GM12874 (cell line): ENCODE measurements around the gene CCDC181.

Experiments
- TF ChIP-seq, protein P1 (sequence below): IDR thresholded peaks from 2 replicates; pipeline ENCODE4 v1.5.1; 2011; ENCODE audit warnings: low read depth, mild to moderate bottlenecking, control low read depth, low read length, moderate library complexity; ENCODE audit not compliant: insufficient read depth

The CCDC181 gene

GRCh38 chr1:169427081-169427641 lies at the start of gene CCDC181:
CCDC181 (minus strand) TSS chr1:169427474; CDS start chr1:169424927, 2,547 bp downstream.
- TF ChIP-seq, protein P1, sequence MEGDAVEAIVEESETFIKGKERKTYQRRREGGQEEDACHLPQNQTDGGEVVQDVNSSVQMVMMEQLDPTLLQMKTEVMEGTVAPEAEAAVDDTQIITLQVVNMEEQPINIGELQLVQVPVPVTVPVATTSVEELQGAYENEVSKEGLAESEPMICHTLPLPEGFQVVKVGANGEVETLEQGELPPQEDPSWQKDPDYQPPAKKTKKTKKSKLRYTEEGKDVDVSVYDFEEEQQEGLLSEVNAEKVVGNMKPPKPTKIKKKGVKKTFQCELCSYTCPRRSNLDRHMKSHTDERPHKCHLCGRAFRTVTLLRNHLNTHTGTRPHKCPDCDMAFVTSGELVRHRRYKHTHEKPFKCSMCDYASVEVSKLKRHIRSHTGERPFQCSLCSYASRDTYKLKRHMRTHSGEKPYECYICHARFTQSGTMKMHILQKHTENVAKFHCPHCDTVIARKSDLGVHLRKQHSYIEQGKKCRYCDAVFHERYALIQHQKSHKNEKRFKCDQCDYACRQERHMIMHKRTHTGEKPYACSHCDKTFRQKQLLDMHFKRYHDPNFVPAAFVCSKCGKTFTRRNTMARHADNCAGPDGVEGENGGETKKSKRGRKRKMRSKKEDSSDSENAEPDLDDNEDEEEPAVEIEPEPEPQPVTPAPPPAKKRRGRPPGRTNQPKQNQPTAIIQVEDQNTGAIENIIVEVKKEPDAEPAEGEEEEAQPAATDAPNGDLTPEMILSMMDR = no peak

GRCh38 chr1:169475806-169476387 lies 48.6 kb upstream of the CCDC181 start:
- TF ChIP-seq, protein P1 = no peak

DNA sequence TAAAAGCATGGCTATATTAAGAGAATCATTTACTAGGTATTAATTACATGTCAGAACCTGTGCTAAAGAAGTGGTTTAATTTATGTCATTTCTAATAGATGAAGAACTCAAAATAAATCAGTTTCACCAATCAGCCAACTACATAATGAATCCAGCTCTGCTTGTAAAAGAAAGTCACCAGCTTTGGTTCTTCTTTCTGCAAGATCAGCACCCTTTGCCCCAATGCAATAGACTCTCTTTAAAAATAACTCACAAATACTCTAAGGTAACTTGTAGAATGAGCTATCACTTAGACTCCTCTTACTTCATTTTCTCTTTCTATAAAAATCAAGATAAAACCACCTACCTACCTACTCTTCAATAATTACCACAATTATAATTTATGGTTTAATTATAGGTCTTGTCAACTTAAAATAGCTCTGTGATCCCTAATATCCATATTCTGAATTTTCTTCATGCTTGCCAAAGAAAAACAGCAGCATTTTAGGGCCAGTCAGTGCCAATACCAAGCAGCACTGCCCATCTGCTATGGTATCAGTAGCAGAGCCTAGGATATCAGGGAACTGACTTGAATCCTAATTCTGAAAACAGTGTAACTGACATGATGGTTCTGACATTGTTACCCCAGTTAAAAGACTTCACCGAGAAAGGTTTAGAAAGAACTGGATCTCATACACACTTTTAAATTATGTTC lies 47.2 kb upstream of the CCDC181 start:
- TF ChIP-seq, protein P1 = no peak

GRCh38 chr1:169473347-169473746 lies 46.1 kb upstream of the CCDC181 start:
- TF ChIP-seq, protein P1 = no peak

DNA sequence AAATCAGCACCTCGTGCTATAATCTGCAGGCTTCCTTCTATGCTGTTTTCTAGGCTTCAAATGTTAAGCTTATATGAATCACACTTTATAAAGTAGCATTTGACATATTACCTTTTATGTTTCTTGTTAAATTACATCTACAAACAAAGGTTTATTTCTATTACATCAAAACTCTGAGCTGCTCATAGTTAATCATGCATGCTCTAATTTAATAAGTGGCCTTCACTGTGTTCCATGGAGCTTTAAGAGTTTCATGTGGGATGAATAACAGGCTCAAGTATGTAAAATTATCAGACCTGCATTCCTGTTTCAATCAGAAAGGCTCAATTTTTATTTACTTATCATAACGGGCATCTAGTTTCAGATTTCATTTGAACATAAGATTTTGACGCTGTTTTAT lies 45.5 kb upstream of the CCDC181 start:
- TF ChIP-seq, protein P1 = no peak

- TF ChIP-seq, protein P1 = no peak
Observed at GRCh38 chr1:169468982-169469381, 41.7 kb upstream of the CCDC181 start.
